HG03108 (cell line): ENCODE measurements around the gene AZU1.
"Not testable (repeated sequence)": the region's sequence is repeated elsewhere in the genome, so short reads cannot be mapped to it uniquely, and the experiment has no call there.

Experiments used
- ATAC-seq: cut with Tn5 transposase; IDR thresholded peaks from one replicate; pipeline ENCODE4 v1.9.1; 2021; ENCODE audit warnings: moderate library complexity; ENCODE audit not compliant: unreplicated experiment

AZU1 gene

GRCh38 chr19:869245-870177 is 41.9 kb downstream of the AZU1 start:
- no peak for ATAC-seq

GRCh38 chr19:870314-870713 is 42.7 kb downstream of the AZU1 start:
- ATAC-seq = no peak

GRCh38 chr19:870963-871401 is 43.3 kb downstream of the AZU1 start:
- no peak for ATAC-seq

GRCh38 chr19:871446-872265 is 44.0 kb downstream of the AZU1 start:
- ATAC-seq = no peak

- ATAC-seq = no peak
These were observed 44.8 kb downstream of the AZU1 start for GRCh38 chr19:872266-872951.

- ATAC-seq = no peak
These were observed 45.4 kb downstream of the AZU1 start for GRCh38 chr19:873084-873483.

GRCh38 chr19:873561-874041 is 46.0 kb downstream of the AZU1 start:
- ATAC-seq = no peak

GRCh38 chr19:875265-875879 is 47.7 kb downstream of the AZU1 start:
- ATAC-seq = no peak

GRCh38 chr19:876089-876488 is 48.5 kb downstream of the AZU1 start:
- no peak for ATAC-seq

GRCh38 chr19:876780-877314 is 49.2 kb downstream of the AZU1 start:
- no peak for ATAC-seq

- ATAC-seq = not testable (repeated sequence)
These were observed 50.5 kb downstream of the AZU1 start for GRCh38 chr19:877992-878660.

GRCh38 chr19:878751-879561 is 51.3 kb downstream of the AZU1 start:
- not testable (repeated sequence) for ATAC-seq

- ATAC-seq = no peak
These were observed 52.2 kb downstream of the AZU1 start for GRCh38 chr19:879711-880438.
